Measurements from ENCODE around the gene DLX1.

- TF ChIP-seq CTCF (conservative IDR thresholded peaks at IDR 0.05; ENCODE audit: low read depth, low read length): no peak
- no peak for TF ChIP-seq EZH2 (IDR thresholded peaks at IDR 0.05; ENCODE audit: low read length, unreplicated experiment)
Observed at GRCh38 chr2:172082105-172082943, 3.0 kb upstream of the DLX1 start.

All from PC-3 (cell line).